Panc1 (cell line): ENCODE measurements around the gene TMEM98. TPM values are rescaled to one million over a fixed set of nuclear protein-coding genes. Genes with fewer than 3 reads are reported as not detected.

Experiments used
- ATAC-seq: fragments of 200-7000 bp; cut with Tn5 transposase; 2 replicates; pipeline ENCODE4 v1.9.1; 2020; ENCODE audit warnings: mild to moderate bottlenecking, moderate library complexity
- BruUV-seq: library from RNA; stranded (reverse); fragments of 400-500 nt; replicated peaks from 2 replicates; lab custom pipeline; 2021; lab: Mats Ljungman, UMichigan
- CTCF ChIA-PET: fragments of 300-600 bp; sonication (Branson Sonifier 250); formaldehyde crosslinking; loops from one replicate; lab custom pipeline; 2022; ENCODE audit warnings: antibody characterized with exemption; lab: Charles Lee
- POLR2A ChIA-PET: fragments of 300-600 bp; sonication (Branson Sonifier 250); formaldehyde crosslinking; loops from one replicate; lab custom pipeline; 2022; ENCODE audit warnings: antibody characterized with exemption; lab: Charles Lee
- DNase-seq: peaks from one replicate; pipeline ENCODE4 v3.0.0-alpha.2; 2010; ENCODE audit warnings: low read depth, low spot score
- H3K27ac ChIP-seq: 2 replicates; pipeline ENCODE4 v1.5.1; 2011; ENCODE audit warnings: mild to moderate bottlenecking, low read length, inconsistent platforms
- H3K27me3 ChIP-seq: fragments of 200-500 bp; sonication (Bioruptor generic); 2 replicates; pipeline ENCODE4 v1.6.0; 2014; ENCODE audit warnings: low read length, inconsistent platforms; ENCODE audit not compliant: control insufficient read depth, insufficient read depth
- H3K36me3 ChIP-seq: fragments of 200-500 bp; sonication (Bioruptor generic); 2 replicates; pipeline ENCODE4 v1.5.1; 2014; ENCODE audit warnings: inconsistent platforms, mild to moderate bottlenecking, low read length, moderate library complexity; ENCODE audit not compliant: control insufficient read depth, insufficient read depth
- H3K4me1 ChIP-seq: 2 replicates; pipeline ENCODE4 v1.5.1; 2011; ENCODE audit warnings: inconsistent platforms, mild to moderate bottlenecking, low read length, moderate library complexity; ENCODE audit not compliant: control insufficient read depth, insufficient read depth
- H3K4me3 ChIP-seq, 2 experiments: 2 replicates each; pipeline ENCODE4 v1.5.1; 2011 to 2012; ENCODE audit warnings: low read depth in 2 of 2, low read length in 2 of 2, mild to moderate bottlenecking in 2 of 2, inconsistent platforms in 1 of 2, moderate library complexity in 1 of 2
- H3K9me3 ChIP-seq: fragments of 200-500 bp; sonication (Bioruptor generic); 2 replicates; pipeline ENCODE4 v1.5.1; 2014; ENCODE audit warnings: low read depth, mild to moderate bottlenecking, inconsistent platforms, low read length, moderate library complexity; ENCODE audit not compliant: control insufficient read depth, insufficient read depth
- POLR2AphosphoS5 ChIP-seq: IDR thresholded peaks from 2 replicates; pipeline ENCODE4 v1.6.1; 2012; ENCODE audit warnings: mild to moderate bottlenecking, low read depth, low read length, moderate library complexity
- SIN3A ChIP-seq: IDR thresholded peaks from 2 replicates; pipeline ENCODE4 v1.6.1; 2012; ENCODE audit warnings: low read depth, mild to moderate bottlenecking, low read length, moderate library complexity, borderline replicate concordance; ENCODE audit not compliant: insufficient read depth
- TCF7L2 ChIP-seq: IDR thresholded peaks from 2 replicates; pipeline ENCODE4 v1.6.1; 2011; ENCODE audit warnings: mild to moderate bottlenecking, low read depth, low read length, inconsistent platforms
- in situ Hi-C: cut with HindIII; loops from 2 replicates; pipeline ENCODE4 v1.10.0; 2016; ENCODE audit warnings: low sequenced_read_pairs, low pct_unique_long_range_greater_than_20kb
- intact Hi-C: fragments of 100-400 bp; cut with micrococcal nuclease; formaldehyde crosslinking; loops from one replicate; pipeline ENCODE4 v1.10.0; 2022; ENCODE audit not compliant: unreplicated experiment
- total RNA-seq: library from RNA; stranded (reverse); gene quantifications from one replicate; pipeline ENCODE4 v1.2.1, GENCODE V29; 2021; ENCODE audit not compliant: unreplicated experiment
- TF ChIP-seq, protein P1 (sequence below), 2 experiments: IDR thresholded peaks; 2 replicates each; pipeline ENCODE4 v1.6.1; 2011 to 2012; ENCODE audit warnings: low read depth in 2 of 2, control low read depth in 1 of 2, low read length in 1 of 2, mild to moderate bottlenecking in 1 of 2, moderate library complexity in 1 of 2; ENCODE audit not compliant: insufficient read depth in 1 of 2
- TF ChIP-seq, protein P2 (sequence below): fragments of 450-650 bp; IDR thresholded peaks from 2 replicates; pipeline ENCODE4 v1.5.1; 2017; ENCODE audit warnings: mild to moderate bottlenecking

Gene TMEM98
- total RNA-seq, 1 experiment from 2014 or later, result 2.2 TPM

DNA sequence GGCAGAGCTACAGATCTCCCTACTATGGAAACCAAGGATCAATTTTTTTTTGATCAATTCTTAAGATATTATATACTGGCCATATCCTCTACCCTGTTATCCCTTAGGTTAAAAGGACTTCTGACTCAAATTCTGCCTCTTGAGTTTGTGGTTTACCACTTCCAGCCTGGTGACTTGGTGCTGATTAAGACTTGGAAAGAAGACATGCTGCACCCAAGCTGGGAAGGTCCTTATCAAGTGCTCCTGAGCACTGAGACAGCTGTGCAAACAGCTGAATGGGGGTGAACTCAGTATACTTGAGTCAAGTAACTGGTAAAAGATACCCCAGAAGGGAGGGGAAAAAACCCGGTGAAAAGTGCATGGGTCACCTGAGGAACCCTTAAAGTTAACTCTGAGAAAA lies 43.2 kb downstream of the TMEM98 start:
- intact Hi-C loops, result no loop called here
- Histone ChIP-seq H3K36me3 (no peaks in the 10 kb centered on the region), H3K27me3 (no peaks in the 10 kb centered on the region), H3K4me1 (no peaks in the 10 kb centered on the region), H3K9me3 (no peaks in the 10 kb centered on the region), H3K27ac (no peak overlapping the region), H3K4me3 (no peak overlapping the region)
- ATAC-seq, result no peak
- TF ChIP-seq, protein P1, sequence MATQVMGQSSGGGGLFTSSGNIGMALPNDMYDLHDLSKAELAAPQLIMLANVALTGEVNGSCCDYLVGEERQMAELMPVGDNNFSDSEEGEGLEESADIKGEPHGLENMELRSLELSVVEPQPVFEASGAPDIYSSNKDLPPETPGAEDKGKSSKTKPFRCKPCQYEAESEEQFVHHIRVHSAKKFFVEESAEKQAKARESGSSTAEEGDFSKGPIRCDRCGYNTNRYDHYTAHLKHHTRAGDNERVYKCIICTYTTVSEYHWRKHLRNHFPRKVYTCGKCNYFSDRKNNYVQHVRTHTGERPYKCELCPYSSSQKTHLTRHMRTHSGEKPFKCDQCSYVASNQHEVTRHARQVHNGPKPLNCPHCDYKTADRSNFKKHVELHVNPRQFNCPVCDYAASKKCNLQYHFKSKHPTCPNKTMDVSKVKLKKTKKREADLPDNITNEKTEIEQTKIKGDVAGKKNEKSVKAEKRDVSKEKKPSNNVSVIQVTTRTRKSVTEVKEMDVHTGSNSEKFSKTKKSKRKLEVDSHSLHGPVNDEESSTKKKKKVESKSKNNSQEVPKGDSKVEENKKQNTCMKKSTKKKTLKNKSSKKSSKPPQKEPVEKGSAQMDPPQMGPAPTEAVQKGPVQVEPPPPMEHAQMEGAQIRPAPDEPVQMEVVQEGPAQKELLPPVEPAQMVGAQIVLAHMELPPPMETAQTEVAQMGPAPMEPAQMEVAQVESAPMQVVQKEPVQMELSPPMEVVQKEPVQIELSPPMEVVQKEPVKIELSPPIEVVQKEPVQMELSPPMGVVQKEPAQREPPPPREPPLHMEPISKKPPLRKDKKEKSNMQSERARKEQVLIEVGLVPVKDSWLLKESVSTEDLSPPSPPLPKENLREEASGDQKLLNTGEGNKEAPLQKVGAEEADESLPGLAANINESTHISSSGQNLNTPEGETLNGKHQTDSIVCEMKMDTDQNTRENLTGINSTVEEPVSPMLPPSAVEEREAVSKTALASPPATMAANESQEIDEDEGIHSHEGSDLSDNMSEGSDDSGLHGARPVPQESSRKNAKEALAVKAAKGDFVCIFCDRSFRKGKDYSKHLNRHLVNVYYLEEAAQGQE (IDR thresholded peaks at IDR 0.05; ENCODE audit: insufficient read depth in 1 of 2, low read depth in 2 of 2, low read length in 1 of 2), result no peak
- no peak for TF ChIP-seq SIN3A
- no peak for DNase-seq
- ChIA-PET CTCF (no interaction called here), POLR2A (no interaction called here)
- no TSS peak for BruUV-seq
- in situ Hi-C loops, result no loop called here

DNA sequence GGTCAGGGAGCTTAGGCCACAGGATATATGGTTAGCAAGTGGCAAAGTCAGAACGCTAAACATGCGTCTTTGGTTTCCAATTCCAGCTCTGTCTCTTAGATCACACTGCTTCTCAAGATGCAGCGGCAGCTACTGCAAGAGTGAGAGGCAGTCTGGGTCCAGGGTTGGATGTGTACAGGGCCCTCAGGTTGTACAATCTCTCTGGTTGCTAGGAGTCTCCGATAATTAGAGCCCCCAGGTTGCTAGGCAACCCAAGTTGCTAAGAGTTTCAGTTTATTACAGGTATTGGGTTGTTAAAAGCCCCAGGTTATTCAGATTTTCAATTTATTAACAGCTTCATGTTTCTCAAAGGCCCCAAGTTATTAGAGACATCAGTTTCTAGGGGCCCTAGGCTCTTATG lies 48.2 kb downstream of the TMEM98 start:
- Histone ChIP-seq H3K9me3 (no peaks in the 10 kb centered on the region), H3K27ac (no peak overlapping the region), H3K36me3 (no peaks in the 10 kb centered on the region), H3K4me1 (no peaks in the 10 kb centered on the region), H3K27me3 (no peaks in the 10 kb centered on the region), H3K4me3 (no peak overlapping the region)
- DNase-seq (no peak), ATAC-seq (no peak)
- ChIA-PET CTCF (no interaction called here), POLR2A (no interaction called here)
- intact Hi-C loops, result no loop called here
- in situ Hi-C loops, result no loop called here
- no peak for TF ChIP-seq SIN3A
- TF ChIP-seq, protein P2, sequence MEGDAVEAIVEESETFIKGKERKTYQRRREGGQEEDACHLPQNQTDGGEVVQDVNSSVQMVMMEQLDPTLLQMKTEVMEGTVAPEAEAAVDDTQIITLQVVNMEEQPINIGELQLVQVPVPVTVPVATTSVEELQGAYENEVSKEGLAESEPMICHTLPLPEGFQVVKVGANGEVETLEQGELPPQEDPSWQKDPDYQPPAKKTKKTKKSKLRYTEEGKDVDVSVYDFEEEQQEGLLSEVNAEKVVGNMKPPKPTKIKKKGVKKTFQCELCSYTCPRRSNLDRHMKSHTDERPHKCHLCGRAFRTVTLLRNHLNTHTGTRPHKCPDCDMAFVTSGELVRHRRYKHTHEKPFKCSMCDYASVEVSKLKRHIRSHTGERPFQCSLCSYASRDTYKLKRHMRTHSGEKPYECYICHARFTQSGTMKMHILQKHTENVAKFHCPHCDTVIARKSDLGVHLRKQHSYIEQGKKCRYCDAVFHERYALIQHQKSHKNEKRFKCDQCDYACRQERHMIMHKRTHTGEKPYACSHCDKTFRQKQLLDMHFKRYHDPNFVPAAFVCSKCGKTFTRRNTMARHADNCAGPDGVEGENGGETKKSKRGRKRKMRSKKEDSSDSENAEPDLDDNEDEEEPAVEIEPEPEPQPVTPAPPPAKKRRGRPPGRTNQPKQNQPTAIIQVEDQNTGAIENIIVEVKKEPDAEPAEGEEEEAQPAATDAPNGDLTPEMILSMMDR, result no peak
- TF ChIP-seq, protein P1 (IDR thresholded peaks at IDR 0.05; ENCODE audit: insufficient read depth in 1 of 2, low read depth in 2 of 2, low read length in 1 of 2), result no peak
- TF ChIP-seq TCF7L2, result no peak
- no peak for TF ChIP-seq POLR2AphosphoS5
- BruUV-seq, result no TSS peak
